HEK293T (cell line): Measurements from ENCODE around the gene TMEM232.

Experiments
- ARNT ChIP-seq: fragments of 450-650 bp; IDR thresholded peaks from 2 replicates; pipeline ENCODE4 v1.6.1; 2017; ENCODE audit warnings: mild to moderate bottlenecking
- BHLHE40 ChIP-seq: fragments of 450-650 bp; IDR thresholded peaks from 2 replicates; pipeline ENCODE4 v1.6.1; 2016; ENCODE audit warnings: mild to moderate bottlenecking, moderate library complexity, borderline replicate concordance
- ELF4 ChIP-seq: fragments of 450-650 bp; IDR thresholded peaks from 2 replicates; pipeline ENCODE4 v1.6.1; 2017; ENCODE audit warnings: antibody characterized with exemption
- FOXA1 ChIP-seq: fragments of 450-650 bp; IDR thresholded peaks from 2 replicates; pipeline ENCODE4 v1.6.1; 2016; ENCODE audit warnings: mild to moderate bottlenecking
- FOXK2 ChIP-seq: fragments of 450-650 bp; IDR thresholded peaks from 2 replicates; pipeline ENCODE4 v1.6.1; 2016; ENCODE audit warnings: mild to moderate bottlenecking
- FOXM1 ChIP-seq: fragments of 450-650 bp; IDR thresholded peaks from 2 replicates; pipeline ENCODE4 v1.6.1; 2017; ENCODE audit warnings: mild to moderate bottlenecking, borderline replicate concordance
- HDGF ChIP-seq: fragments of 450-650 bp; IDR thresholded peaks from 2 replicates; pipeline ENCODE4 v1.6.1; 2017; ENCODE audit warnings: antibody characterized with exemption, borderline replicate concordance
- L3MBTL2 ChIP-seq: fragments of 450-650 bp; conservative IDR thresholded peaks from 2 replicates; pipeline ENCODE4 v1.6.1; 2016; ENCODE audit warnings: mild to moderate bottlenecking
- PKNOX1 ChIP-seq: fragments of 450-650 bp; IDR thresholded peaks from 2 replicates; pipeline ENCODE4 v1.6.1; 2016
- SP1 ChIP-seq: fragments of 450-650 bp; IDR thresholded peaks from 2 replicates; pipeline ENCODE4 v1.6.1; 2017
- SUZ12 ChIP-seq: fragments of 450-650 bp; IDR thresholded peaks from 2 replicates; pipeline ENCODE4 v1.6.1; 2016; ENCODE audit warnings: mild to moderate bottlenecking
- TARDBP ChIP-seq: fragments of 450-650 bp; IDR thresholded peaks from 2 replicates; pipeline ENCODE4 v1.6.1; 2016
- ZNF384 ChIP-seq: fragments of 450-650 bp; IDR thresholded peaks from 2 replicates; pipeline ENCODE4 v1.6.1; 2016

- TF ChIP-seq SUZ12 (no peak), ELF4 (no peak), BHLHE40 (no peak), SP1 (no peak), FOXK2 (no peak), FOXA1 (no peak), TARDBP (no peak), L3MBTL2 (no peak), FOXM1 (no peak), ZNF384 (no peak), HDGF (no peak), PKNOX1 (no peak), ARNT (no peak)
Observed at GRCh38 chr5:110768138-110768860, 41.8 kb upstream of the TMEM232 start.
